T-helper 2 cell (primary cell): ENCODE measurements around the gene PYGM.
A peak's percentile ranks its signal among the peaks of the same experiment; 100 is the strongest.

ENCODE experiments used
- DNase-seq, 5 experiments: peaks; one replicate each; pipeline versions ENCODE4 v3.0.0 to v3.0.0-alpha.2; 2012 to 2022

The PYGM gene

DNA sequence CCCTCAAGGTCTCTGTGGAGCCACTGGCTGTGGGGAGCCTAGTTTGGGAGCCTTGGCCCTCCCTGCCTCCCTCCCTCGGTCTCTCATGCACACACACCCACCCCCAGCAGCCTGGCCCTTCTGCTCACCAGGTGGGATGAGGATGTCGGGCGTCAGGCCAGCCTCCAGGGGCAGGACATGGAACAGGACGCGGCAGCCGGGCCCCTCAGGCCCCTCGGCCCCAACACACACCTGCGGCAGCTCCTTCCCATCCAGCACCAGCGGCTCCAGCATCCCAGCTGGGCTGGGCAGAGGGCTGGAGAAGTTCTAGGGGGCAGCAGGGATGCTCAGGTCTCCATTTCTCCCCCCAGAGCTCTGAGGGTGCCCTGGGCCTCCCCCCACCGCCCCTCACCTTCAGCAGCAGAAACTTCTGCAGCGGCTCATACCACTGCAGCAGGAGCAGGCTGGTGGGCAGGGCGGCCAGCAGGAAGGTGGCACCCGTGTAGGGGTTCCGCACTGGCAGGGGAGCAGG lies 32.1 kb upstream of the PYGM start:
- DNase-seq: no peak

DNA sequence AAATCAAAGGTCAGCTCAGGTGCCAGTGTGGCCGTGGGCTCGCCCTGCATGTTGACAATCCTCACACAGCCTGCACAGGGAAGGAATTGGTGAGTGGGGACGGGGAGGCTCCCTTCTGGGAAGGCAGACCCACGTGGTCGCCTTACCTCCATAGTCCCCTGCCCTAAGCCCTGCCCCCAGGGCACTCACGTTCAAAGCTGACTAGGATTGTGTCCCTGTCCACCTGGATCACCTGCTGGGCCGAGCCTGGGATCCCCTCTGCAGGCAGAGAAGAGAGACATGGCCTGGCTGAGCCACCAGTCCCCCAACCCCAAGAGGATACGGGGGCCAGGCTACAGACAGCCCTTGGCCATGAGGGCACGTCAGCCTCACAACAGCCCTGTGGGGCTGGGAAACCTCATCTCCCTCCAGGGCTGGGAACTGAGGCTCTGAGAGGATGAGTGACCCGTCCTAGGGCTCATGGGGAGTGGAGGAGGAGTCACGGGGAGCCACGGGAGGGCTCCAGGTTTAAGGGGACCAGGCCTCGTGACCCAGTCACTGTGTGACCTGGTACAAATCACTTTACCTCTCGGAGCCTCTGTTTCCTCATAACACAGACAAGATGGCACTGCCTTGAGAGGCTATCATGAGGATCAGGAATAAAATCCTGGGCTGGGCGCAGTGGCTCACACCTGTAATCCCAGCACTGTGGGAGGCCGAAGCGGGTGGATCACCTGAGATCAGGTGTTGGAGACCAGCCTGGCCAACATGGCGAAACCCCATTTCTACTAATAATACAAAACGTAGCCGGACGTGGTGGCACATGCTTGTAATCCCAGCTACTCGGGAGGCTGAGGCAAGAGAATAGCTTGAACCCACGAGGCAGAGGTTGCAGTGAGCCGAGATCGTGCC lies 30.7 kb upstream of the PYGM start:
- DNase-seq: no peak

DNA sequence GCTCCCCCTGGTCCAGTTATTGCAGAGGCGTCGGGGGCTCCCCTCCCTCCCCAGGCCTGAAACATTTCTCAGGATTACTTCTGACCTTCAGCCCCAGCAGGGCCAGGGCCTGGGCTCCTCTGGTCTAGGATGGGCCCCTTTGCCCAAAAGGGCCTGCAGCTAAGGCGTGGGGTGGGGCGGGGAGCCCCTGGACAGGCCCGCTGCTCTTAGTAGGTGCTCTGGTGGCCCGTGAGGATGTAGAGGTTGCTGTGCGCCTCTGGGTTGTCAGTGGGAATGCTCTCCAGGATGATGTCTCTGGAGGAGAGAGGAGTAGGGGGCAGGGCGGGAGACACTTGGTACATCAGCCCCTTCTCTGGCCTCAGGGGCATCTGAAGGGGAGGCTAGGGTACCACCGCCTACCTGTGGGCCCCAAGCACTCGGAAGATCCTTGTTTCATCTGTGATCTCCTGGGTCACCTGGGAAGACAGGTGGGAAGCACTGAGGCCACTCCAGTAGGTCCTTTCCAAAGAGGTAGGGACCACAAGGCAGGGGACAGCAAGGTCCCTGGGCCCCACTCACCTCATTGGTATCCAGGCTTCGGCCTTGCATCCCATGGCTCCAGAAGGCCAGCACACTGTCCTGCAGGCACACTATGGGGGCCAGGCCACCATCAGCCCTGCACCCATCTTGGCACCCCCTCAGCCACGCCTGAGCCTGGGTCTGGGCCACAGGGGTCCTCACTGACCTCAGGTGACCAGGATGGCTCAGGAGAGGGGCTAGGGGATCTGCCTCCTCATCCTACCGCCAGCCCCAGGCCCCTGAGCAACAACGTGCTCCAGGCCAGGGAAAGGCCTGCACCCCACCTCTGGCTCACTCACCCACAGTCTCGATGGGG lies 29.8 kb upstream of the PYGM start:
- no peak for DNase-seq

DNA sequence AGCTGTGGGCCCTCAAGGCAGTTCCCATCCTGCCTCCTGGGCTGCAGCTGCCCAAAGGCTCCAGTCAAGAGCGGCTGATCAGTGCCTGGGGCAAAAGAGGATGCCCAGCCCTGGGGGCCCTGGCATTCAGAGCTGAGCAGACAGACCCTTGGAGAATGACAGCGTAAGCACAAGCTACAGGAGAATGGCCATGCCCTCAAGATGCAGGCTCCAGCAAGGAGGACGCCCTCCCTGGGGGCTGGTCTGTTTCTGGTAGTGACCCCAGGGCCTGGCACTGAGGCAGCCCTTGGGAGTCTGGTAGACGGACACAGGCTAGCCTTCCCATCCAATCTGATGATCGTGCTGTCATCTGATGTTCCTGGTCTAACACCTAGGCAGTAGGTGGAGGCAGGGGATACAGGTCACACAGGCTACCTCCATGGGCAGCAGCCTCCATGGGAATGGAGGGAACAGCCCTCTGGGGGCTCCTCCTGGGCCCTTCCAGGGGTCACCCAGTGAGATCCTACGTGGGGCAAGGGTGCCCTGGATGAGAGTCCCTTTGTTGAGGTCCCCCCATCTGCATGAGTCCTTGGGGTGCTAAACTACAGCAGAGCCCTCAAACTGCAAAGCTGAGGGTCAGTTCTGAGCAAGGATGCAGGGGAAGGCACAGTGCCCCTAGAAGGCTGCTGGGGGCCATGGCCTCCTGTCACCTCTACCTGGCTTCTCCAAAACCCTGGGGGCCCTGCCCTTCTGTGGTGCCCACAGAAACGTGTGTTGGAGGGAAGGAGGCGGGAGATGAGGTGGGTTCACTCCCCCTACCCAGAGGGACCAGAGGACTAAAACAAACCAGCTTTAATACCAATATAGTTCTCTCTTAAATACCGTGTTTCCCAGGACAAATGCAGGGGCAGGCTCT lies 28.8 kb upstream of the PYGM start:
- DNase-seq: no peak

DNA sequence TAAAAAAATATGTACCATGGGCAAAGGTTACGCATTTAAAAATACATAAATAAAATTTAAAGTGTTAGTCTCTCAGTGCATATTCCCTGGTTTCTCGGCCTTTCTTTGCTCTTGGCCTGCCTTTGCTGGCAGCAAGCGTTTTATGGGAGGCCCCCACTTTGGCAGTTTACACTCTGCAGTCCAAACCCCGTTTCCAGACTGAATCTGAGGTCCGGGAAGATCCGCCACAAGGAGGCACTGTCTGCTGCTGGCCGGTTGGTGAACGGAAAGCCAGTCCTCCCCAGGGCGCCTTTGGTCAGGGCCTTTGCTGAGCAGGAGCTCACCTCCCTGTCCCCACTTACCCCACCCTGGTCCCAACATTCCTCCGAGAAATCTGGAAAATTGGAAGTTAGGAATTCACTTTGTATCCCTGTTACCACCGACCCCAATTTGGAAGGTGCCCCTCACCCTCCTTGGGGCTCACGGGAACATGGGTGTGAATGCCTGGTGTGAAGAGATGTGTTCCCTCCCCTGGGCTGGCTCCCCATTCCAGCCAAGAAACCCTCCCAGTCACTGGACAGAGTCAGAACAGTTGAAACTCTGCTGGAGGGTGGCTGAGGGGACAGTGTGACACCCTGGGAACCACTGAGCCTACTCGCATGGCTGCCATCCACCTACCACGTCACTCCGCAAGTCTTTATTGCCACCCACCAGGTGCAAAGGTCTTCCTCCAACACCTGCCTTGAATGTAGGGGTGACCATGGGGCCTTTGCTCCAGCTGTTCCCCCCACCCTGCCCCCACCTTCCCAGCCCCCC lies 27.9 kb upstream of the PYGM start:
- DNase-seq: peak in 3 of 5 experiments; percentile 41 to 55 (median 46)

DNA sequence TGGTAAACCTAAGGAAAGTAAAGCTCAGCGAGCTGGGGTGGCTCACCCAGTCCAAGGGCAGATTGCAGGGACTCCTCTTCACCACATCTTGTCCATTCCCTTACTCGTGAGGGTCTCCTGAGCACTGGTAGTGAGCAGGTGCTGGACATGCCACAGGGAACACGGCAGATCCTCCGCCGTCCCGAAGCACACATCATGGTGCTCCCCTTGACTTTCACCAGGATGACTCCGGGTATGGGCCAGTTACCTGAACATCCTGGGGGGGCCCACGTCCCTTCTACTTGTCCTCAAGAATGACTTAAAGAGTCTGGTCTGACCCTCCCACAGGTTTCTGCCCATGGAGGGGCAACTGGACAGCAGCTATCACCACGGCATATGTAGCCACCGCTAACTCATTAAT lies 26.5 kb upstream of the PYGM start:
- no peak for DNase-seq

DNA sequence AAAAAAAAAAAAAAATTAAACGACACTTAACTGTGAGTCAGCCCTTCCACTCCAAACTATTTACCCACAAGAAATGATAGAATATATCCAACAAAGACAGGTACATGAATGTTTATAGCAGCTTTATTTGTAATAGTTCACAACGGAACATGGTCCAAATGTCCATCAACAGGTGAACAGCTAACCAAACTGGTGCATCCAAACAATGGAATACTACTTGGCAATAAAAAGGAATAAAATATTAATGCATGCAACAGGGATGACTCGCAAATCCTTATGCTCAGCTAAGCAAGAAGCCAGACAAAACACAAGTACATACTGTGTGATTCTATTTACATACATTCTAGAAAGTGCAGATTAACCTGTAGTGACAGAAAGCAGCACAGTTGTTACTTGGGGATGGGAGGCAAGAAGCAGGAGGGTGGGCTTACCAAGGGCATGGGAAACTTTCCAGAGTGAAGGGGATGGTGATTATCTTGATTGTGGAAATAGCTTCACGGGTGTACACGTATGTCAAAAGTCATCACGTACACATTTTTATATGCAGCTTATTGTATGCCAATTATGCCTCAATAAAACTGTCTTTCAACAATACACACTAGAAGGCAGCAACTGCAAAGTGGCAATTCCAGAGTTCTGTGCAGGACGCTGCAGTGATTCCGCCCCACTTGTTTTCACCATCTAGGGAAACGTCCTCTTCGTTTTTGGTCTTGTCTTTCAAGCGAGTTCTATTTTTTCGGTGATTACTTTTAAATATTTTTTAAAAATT lies 25.2 kb upstream of the PYGM start:
- DNase-seq: no peak

DNA sequence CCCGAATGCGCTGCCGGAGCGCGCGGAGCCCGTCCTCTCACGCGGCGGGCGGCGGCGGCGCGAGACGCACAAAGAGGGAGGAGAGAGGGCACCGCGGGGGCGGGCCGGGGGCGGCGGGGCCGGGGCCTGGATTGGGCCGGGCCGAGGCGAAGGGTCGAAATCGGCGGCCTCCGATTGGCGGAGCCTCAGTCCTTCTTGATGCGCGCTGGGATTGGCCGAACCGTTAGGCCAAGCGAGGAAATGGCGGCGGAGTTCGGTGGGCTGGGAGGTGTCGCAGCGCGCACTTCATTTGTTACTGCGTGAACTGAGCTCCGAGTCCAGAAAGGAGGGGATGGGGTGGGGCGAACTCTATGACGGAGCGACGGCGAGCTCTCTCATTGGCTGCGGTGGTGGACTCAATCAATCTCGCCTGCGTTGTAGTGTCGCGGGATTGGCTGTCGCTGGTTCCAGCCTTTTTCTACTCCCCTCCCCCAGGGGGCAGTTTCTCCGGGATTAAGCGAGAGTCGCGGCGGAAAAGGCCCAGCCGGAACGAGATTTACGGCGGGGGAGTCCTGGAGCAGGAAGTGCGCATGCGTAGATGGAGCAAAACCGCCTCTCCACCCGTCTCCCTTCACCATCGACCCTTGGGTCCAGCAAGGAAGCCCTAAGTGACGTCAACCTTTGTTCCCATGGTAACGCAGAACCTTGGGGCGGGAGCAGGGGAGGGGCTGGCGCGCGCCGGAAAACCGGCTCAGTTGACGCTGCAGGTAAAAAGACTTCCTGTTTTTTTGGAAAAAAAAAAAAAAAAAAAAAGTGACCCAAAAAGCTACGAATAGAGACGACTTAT lies 18.9 kb upstream of the PYGM start, which contains the start of gene SF1:
TSS of gene SF1 (minus strand) at position 70 of the 826 bp plus-strand sequence. CDS start 150 bp downstream, outside the sequence.
- DNase-seq: peak; percentile 96 to 100 (median 99)

DNA sequence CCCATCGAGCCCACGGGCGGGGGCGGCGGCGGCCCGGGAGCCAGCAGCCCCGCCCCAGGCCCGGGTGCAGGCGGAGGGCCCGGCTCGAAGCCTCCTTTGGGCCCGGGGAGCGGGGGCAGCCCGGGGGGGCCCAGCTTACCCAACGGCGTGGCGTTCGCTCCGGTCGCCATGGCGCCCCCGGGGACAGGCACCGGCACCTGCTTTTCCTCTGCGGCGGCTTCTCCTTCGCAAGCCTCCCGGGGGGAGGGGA lies 18.4 kb upstream of the PYGM start:
- no peak for DNase-seq

DNA sequence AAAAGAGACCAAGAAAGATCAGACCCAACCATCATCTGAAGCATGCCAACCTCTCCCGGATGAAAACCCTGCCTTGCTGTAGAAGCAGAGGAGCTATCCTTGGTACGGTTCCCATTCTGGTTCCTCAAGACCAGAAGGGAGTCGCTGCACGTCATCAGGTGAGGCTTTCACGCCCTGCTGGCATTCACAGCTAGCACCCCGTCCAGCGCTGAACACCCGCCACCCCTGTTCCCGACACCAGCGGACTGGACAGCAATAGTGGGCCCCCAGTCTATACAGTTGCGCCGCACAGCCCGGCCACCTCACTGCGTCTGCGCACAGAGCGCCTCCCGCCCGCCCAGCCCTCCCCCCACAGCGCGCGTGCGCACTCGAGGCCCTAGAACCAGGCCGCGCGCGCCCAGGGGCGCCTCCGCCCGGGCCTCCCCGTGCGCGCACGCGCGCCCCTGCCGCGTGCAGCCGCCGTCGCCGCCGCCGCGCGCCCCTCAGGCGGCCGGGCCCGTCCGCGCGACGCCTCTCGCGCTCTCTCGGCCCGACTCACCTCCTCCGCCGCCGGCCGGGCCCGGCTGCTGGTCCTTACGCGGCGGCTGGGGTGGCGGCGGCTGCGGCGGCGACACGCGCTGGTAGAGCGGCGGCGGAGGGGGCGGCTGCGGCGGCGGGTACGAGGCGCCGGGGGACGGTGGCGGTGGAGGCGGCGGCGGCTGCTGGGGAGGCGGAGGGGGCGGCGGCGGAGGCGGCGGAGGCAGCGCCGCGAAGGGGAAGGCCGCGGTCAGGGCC lies 17.9 kb upstream of the PYGM start:
- DNase-seq: peak; percentile 63 to 92 (median 72)

DNA sequence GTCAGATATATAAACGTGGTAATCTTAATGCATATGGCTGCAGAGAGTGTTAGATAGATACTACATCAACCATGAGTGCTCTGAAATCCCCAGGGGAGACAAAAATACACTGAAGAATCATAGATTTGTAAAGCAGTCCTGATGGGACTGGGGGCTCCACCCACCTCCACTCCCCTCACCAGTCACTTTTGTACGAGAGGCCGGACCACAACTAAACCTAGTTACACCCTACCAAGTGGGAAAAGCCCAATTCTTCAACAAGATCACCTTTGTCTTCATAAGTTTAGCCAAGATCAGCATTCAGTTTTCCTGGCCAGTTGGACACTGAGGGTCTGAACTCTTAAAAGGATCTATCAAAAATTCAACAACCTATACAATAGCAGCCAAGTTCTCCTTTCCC lies 17.1 kb upstream of the PYGM start:
- no peak for DNase-seq

DNA sequence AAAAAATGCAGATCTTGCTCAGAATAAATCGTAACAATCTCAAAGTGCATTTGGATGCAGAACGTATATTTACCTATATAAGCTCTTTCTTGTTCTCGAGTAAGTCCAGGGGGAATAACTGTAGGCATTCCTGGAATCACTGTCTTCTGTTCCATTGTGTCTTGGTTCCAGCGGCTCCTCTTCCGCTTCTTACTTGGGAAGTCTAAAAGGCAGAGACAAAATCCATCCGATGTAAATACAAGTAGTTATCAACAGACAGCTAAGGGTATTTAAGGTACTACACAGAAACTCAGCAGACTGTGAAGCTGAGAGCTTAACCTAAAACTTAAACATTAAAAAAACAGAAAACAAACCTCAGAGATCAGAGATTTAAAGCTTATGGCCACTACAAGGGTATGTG lies 16.7 kb upstream of the PYGM start:
- DNase-seq: no peak

DNA sequence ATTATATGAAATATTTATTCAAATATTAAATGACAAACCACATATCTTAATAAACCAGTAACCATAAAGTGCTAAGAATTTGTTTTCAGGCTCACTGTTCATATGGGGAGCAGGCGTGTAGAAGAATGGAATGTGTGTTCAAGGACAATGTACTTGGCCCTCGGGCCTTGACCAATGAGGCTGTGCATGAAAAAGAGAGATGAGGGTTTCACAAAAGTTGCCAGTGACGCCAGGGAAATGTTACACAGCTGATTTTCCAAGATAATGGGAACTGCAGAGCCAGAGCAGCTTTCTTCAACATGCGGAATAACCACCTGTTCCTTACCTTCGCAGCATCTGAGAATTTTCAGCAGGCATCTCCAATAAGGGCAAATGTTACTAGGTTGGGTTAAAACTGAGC lies 14.4 kb upstream of the PYGM start:
- no peak for DNase-seq

DNA sequence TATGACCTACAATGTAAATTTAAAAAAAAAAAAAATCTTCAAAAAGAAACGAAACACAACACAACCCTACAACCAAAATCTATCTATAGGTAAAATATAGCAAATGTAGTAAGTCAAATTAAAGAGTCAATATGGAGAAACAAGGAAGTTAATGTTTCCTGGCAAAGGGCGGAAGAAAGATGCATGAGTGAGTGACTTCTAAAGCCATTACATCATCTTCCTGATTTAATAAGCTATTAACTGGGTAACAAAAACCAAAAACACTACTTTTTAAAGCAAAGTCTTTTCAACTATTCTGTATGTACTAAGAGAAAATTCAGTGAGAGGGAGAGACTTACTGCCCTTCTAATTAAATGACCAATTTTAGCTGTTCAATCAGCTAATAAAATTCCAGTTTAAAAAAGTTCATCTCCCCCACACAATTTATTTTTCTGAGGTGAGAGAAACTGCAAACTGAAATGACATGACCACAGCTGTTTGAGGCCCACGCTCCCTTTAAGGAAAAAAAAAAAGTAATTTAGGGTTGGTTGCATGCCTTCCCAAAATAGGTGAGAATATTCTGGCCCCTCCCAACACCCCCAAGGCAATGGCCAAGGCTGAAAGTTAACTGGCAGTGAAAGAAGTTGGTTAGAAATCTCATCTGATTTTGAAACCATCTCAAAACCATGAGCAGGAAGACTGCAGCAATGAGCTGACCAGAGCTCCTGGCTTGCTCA lies 12.7 kb upstream of the PYGM start:
- no peak for DNase-seq

DNA sequence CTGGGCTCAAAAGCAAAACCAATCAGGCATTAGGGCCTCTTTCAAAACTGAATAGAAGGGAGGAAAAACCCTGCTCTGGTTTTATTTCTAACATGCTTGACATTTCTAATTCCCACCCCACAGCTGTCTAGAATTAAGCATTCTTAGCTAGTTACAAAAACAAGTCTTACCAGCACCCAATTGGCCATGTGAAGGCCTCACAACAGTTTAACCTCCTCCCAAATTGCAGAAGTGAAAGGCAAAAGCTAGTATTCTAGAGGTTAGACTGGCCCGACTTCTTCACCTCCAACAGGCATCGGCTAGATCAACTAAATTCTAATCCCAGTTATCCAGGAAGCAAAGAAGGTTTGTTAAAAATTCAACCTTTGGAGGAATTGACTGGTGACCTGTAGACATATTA lies 12.1 kb upstream of the PYGM start:
- DNase-seq: no peak

DNA sequence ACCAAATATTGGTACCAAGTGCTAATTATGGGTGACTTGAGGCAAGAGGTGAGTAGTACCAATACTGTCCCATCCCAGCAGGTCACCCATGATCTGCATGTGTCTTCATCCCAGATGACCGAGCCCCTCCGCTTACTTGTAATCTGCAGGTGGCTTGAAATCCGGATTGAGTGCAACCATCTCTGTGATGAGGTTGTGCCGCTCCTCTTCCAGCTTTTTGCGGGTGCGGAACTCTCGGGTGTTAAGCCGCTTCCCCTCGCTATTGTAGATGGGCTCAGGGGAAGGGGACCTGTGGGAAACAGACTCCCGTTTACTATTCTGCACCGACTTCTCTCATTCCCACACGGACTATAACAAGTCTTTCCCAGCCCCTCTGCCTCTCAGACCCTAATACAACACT lies 10.3 kb upstream of the PYGM start:
- DNase-seq: no peak

DNA sequence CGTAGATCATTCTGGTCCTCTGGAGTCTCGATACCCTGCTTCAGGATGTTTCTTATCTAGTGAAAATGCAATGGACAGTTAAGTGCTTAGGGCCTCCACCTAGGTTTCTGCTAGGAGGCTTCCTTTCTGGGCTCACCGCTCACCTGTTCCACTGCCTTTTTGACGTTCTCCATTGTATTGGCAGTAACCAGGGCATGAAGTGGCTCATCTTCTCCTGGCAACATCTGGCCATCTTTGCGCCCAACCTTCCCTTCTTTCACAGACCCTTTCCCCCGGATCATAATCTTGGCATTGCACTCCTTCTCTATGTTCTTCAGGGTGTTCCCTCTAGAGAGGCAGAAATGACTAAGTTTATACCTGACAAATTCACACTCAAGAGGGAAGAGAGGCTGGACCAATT lies 9.5 kb upstream of the PYGM start:
- no peak for DNase-seq

DNA sequence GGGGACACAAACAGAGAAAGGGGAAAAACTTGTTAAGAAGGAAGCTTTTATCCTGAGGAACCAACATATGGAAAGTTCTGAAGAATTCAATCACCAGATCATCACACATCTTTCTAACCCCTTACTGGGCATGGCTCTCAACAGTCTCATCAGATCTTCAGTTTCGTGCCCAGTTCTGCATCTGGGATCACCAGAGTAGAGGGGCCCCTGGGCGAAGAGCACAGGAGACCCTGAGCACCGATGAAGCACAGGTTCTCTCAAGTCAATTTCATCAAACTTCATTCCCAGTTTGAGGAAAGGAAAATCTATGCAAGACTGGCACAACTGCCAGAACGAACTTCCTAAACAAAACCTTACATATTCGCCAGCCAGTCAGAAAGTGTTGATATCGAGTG lies 8.5 kb upstream of the PYGM start:
- no peak for DNase-seq
